Testis (tissue), 3 donors: ENCODE results near the gene GPI. TPM values are rescaled to one million over a fixed set of nuclear protein-coding genes. Genes with fewer than 3 reads are reported as not detected.

Source experiments
- DNase-seq: peaks from one replicate; pipeline ENCODE4 v3.0.0-alpha.2; 2019
- H3K27ac ChIP-seq, 2 donors: fragments of 200-600 bp; sonication (generic); one replicate each; pipeline ENCODE4 v1.5.1; 2019
- H3K27me3 ChIP-seq: fragments of 200-600 bp; sonication (generic); one replicate; pipeline ENCODE4 v1.5.1; 2019
- H3K36me3 ChIP-seq: fragments of 200-600 bp; sonication (generic); one replicate; pipeline ENCODE4 v1.5.1; 2017; ENCODE audit warnings: low read depth; ENCODE audit errors: missing control alignments
- H3K4me1 ChIP-seq: fragments of 200-600 bp; sonication (generic); one replicate; pipeline ENCODE4 v1.5.1; 2019
- H3K4me3 ChIP-seq, 2 donors: fragments of 200-600 bp; sonication (generic); one replicate each; pipeline ENCODE4 v1.5.1; 2017 to 2019
- H3K9me3 ChIP-seq: fragments of 200-600 bp; sonication (generic); one replicate; pipeline ENCODE4 v1.5.1; 2017
- CTCF ChIP-seq, 3 experiments: fragments of 450-650 bp in 2 of 3; fragments of 200-600 bp in 1 of 3; sonication (generic) in 1 of 3; IDR thresholded peaks; one replicate each; pipeline ENCODE4 v1.5.1; 2016 to 2019; ENCODE audit warnings: antibody characterized with exemption in 3 of 3, mild to moderate bottlenecking in 2 of 3, moderate library complexity in 1 of 3
- POLR2A ChIP-seq: fragments of 450-650 bp; IDR thresholded peaks from one replicate; pipeline ENCODE4 v1.6.1; 2017; ENCODE audit warnings: antibody characterized with exemption, mild to moderate bottlenecking, moderate library complexity
- WGBS, 2 donors: methylation state at CpG; one replicate each; pipeline ENCODE4 v1.1.5; 2018; 5-methylcytosine and 5-hydroxymethylcytosine counted together
- intact Hi-C: fragments of 100-400 bp; cut with DNase I; formaldehyde crosslinking; loops from one replicate; pipeline ENCODE4 v1.15.1; 2023; ENCODE audit warnings: low total_unique reads
- polyA plus RNA-seq: library from polyadenylated mRNA; stranded (reverse); fragments of 350-450 nt; fragmentation: Illumina TruSeq; extraction: RNeasy Lipid Tissue Mini Kit (QIAGEN cat#74804); gene quantifications from one replicate; pipeline ENCODE4 v1.2.3, GENCODE V29; 2014; ENCODE audit warnings: low read depth, low replicate concordance; ENCODE audit not compliant: insufficient read depth
- total RNA-seq, 2 donors: library from RNA; depleted of rRNA; stranded (reverse); fragments of >200 nt; gene quantifications; one replicate each; pipeline ENCODE4 v1.2.3, GENCODE V29; 2016

GPI gene
- total and polyA plus RNA-seq, 3 donors from 2014 or later = 109 to 198 (median 198) TPM

GRCh38 chr19:34428549-34429285 lies 63.7 kb downstream of the GPI start:
- TF ChIP-seq CTCF (IDR thresholded peaks at IDR 0.05) (no peak), POLR2A (no peak)
- H3K36me3 ChIP-seq = no peaks in the 10 kb centered on the region
- DNase-seq = peak; percentile 44
- peaks cover 25% of the 10 kb centered on the region for H3K4me1 ChIP-seq
- intact Hi-C loops = no loop called here
- H3K4me3 ChIP-seq = peak overlapping the region; percentile 94 to 95
- H3K27me3 ChIP-seq = no peaks in the 10 kb centered on the region
- peak overlapping the region; percentile 94 to 95 for H3K27ac ChIP-seq
- H3K9me3 ChIP-seq = no peaks in the 10 kb centered on the region
- WGBS, 2 donors = 0 to 1% methylated on average over 20 to 68 of the region's 68 CpGs

GRCh38 chr19:34429553-34429952 lies 64.6 kb downstream of the GPI start:
- H3K4me3 ChIP-seq = peak overlapping the region in 1 of 2 donors; percentile 94
- no peak for DNase-seq
- WGBS, 2 donors = 47 to 51% methylated on average over 9 of the region's 9 CpGs
- peaks cover 25% of the 10 kb centered on the region for H3K4me1 ChIP-seq
- H3K9me3 ChIP-seq = no peaks in the 10 kb centered on the region
- TF ChIP-seq CTCF (IDR thresholded peaks at IDR 0.05) (no peak), POLR2A (no peak)
- intact Hi-C loops = no loop called here
- no peaks in the 10 kb centered on the region for H3K36me3 ChIP-seq
- peak overlapping the region; percentile 94 to 95 for H3K27ac ChIP-seq
- H3K27me3 ChIP-seq = no peaks in the 10 kb centered on the region

GRCh38 chr19:34430738-34431625 lies 66.0 kb downstream of the GPI start:
- H3K36me3 ChIP-seq = no peaks in the 10 kb centered on the region
- intact Hi-C loops = no loop called here
- no peak overlapping the region for H3K27ac ChIP-seq
- DNase-seq = no peak
- peaks cover 25% of the 10 kb centered on the region for H3K4me1 ChIP-seq
- 35 to 38% methylated on average over 6 of the region's 6 CpGs for WGBS, 2 donors
- no peaks in the 10 kb centered on the region for H3K27me3 ChIP-seq
- no peaks in the 10 kb centered on the region for H3K9me3 ChIP-seq
- TF ChIP-seq CTCF (IDR thresholded peaks at IDR 0.05) = peak in 2 of 3 experiments; percentile 29 to 43
- no peak for TF ChIP-seq POLR2A
- no peak overlapping the region for H3K4me3 ChIP-seq

GRCh38 chr19:34431681-34432402 lies 66.8 kb downstream of the GPI start:
- peaks cover 25% of the 10 kb centered on the region for H3K4me1 ChIP-seq
- H3K27ac ChIP-seq = peak overlapping the region in 1 of 2 donors; percentile 75
- H3K4me3 ChIP-seq = no peak overlapping the region
- H3K36me3 ChIP-seq = no peaks in the 10 kb centered on the region
- H3K9me3 ChIP-seq = no peaks in the 10 kb centered on the region
- no peaks in the 10 kb centered on the region for H3K27me3 ChIP-seq
- no peak for DNase-seq
- intact Hi-C loops = no loop called here
- WGBS, 2 donors = 61 to 64% methylated on average over 2 of the region's 2 CpGs
- TF ChIP-seq CTCF (IDR thresholded peaks at IDR 0.05) = no peak
- TF ChIP-seq POLR2A = no peak
